Omental fat pad (tissue), 4 donors: Measurements from ENCODE around the gene MAPKAP1. TPM values are rescaled to one million over a fixed set of nuclear protein-coding genes. Genes with fewer than 3 reads are reported as not detected.

ENCODE experiments used
- ATAC-seq: fragments of 150-250 bp; one replicate; pipeline ENCODE4 v1.9.1; 2016; ENCODE audit warnings: mild to moderate bottlenecking, moderate library complexity; ENCODE audit not compliant: low FRiP score
- DNase-seq: peaks from one replicate; pipeline ENCODE4 v3.0.0-alpha.2; 2019; ENCODE audit warnings: low spot score
- total RNA-seq, 4 donors: library from RNA; depleted of rRNA; stranded (reverse); fragments of >200 nt; gene quantifications; one replicate each; pipeline ENCODE4 v1.1.0, GENCODE V29; 2016
- TF ChIP-seq, protein P1 (sequence below), 3 donors: fragments of 450-650 bp; IDR thresholded peaks; one replicate each; pipeline ENCODE4 v1.5.1; 2016 to 2017; ENCODE audit warnings: antibody characterized with exemption in 3 of 3, mild to moderate bottlenecking in 3 of 3, moderate library complexity in 2 of 3

Gene MAPKAP1
- total RNA-seq, 4 donors from 2014 or later, result 60.0 to 78.0 (median 72.9) TPM

DNA sequence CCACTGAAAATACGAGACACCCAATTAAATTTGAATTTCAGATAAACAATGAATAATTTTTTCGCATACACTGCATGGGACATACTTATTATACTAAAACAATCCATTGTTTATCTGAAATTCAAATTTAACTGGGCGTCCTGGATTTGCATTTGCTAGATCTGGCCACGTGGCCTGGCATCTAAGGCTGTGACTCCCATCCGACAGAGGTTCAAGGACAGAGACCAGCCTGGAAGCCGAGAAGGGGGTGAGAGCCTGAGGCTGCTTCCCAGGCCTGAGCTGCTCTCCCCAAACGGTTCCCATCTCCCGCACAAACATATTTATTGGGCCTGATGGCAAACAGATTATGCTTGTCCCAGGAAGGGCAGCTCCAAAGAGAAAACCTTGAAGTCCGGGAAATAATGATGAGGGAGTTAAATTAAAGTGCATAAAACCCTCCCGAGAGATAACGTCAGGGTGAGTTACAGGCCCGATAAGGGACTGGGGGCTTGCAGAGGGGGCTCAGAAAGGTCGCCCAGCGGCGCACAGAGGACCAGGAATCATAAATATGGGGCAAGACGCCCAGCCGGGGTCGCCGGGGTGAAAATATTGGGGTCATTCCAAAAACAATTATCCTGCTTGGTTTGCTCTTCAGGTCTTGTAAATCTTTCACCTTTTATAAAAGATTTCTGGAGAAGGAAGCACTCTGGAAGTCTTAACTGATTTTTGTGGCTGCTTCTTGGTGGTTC, 281.7 kb downstream of the MAPKAP1 start:
- ATAC-seq, result no peak
- no peak for DNase-seq

DNA sequence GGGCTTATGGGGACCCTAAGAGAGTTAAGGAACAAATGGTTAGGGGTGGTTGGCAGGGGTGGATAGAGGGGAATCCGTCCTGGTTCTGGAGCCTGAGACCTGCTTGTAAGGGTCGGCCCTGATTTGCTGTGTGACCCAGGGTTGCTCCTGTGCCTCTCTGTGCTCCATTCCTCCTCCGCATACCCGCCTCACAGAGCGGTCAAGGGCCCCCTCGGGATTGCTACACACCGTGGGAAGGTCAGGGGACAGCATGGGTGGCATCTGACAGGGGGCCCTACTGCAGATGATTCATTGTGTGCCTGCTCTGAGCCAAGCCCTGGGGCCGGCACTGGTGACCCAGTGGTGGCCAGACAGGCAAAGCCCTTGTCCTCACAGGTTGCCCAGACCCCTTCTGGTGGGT, 283.0 kb downstream of the MAPKAP1 start:
- DNase-seq (no peak), ATAC-seq (no peak)
- TF ChIP-seq, protein P1, sequence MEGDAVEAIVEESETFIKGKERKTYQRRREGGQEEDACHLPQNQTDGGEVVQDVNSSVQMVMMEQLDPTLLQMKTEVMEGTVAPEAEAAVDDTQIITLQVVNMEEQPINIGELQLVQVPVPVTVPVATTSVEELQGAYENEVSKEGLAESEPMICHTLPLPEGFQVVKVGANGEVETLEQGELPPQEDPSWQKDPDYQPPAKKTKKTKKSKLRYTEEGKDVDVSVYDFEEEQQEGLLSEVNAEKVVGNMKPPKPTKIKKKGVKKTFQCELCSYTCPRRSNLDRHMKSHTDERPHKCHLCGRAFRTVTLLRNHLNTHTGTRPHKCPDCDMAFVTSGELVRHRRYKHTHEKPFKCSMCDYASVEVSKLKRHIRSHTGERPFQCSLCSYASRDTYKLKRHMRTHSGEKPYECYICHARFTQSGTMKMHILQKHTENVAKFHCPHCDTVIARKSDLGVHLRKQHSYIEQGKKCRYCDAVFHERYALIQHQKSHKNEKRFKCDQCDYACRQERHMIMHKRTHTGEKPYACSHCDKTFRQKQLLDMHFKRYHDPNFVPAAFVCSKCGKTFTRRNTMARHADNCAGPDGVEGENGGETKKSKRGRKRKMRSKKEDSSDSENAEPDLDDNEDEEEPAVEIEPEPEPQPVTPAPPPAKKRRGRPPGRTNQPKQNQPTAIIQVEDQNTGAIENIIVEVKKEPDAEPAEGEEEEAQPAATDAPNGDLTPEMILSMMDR (IDR thresholded peaks at IDR 0.05), result no peak

More for the DNA sequence above, 281.7 kb downstream of the MAPKAP1 start:
- TF ChIP-seq, protein P1 (IDR thresholded peaks at IDR 0.05), result no peak

- no peak for ATAC-seq
- DNase-seq, result no peak
- TF ChIP-seq, protein P1 (IDR thresholded peaks at IDR 0.05), result no peak
These were observed 284.2 kb downstream of the MAPKAP1 start for GRCh38 chr9:125422853-125423252.

- ATAC-seq (no peak), DNase-seq (no peak)
- TF ChIP-seq, protein P1 (IDR thresholded peaks at IDR 0.05), result no peak
These were observed 285.3 kb downstream of the MAPKAP1 start for GRCh38 chr9:125421591-125422181.

DNA sequence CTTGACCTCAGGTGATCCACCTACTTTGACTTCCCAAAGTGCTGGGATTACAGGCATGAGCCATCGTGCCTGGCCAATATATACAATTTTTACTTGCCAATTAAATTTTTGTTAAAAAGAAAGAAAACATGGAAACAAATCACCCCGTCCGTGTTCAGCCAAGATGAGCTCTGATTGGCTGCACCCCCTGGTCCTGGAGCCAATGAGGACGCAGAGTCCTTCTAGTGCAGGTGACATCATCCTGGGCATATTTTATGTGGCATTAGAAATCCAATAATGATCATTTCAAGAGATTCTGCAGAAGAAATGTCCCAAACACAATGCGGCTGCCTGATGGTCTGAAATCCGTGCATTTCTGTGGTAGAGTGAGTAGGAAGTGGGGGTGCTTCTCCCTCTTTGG, 285.8 kb downstream of the MAPKAP1 start:
- DNase-seq (no peak), ATAC-seq (no peak)
- TF ChIP-seq, protein P1 (IDR thresholded peaks at IDR 0.05), result no peak

DNA sequence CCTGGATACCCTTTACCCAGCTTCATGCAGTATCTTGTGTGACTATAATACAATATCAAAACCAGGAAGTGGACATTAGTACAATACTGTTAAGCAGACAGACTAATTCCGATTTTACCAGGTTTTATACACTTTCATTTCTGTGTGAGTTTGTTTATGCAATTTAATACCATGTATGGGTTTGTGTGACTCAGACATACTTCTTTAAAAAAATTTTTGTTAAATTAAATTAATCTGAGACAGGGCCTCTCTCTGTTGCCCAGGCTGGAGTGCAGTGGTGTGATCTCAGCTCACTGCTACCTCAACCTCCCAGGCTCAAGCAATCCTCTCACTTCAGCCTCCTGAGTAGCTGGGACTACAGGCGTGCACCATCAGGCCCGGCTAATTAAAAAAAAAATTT, 288.6 kb downstream of the MAPKAP1 start:
- DNase-seq (no peak), ATAC-seq (no peak)
- TF ChIP-seq, protein P1 (IDR thresholded peaks at IDR 0.05), result no peak

DNA sequence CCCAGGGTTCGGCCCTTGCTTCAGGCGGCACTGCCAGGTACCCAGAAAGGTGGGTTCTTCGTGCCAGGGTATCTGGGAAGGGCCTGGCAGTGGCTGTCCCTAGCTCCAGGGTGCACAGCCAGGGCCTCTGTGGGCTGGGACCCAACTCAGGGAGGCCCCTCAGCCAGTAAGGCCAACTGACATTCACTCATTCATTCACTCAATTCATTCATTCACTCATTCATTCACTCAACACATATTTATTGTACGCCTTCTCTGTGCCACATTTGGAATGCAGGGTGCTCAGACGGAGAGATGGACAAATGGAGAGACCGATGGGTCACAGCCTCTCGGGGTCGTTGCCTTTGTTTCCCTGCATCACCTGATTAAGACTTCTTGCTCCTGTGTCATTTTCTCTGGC, 290.5 kb downstream of the MAPKAP1 start:
- DNase-seq (no peak), ATAC-seq (no peak)
- TF ChIP-seq, protein P1 (IDR thresholded peaks at IDR 0.05), result no peak
